GM12878 (cell line): ENCODE data around the gene PRDM16.

ENCODE experiments used
- CHD2 ChIP-seq: IDR thresholded peaks from 2 replicates; pipeline ENCODE4 v1.6.1; 2011; ENCODE audit warnings: low read depth, low read length, improper control_type of control experiment, borderline replicate concordance
- CHD4 ChIP-seq: fragments of 200-600 bp; sonication (generic); IDR thresholded peaks from 2 replicates; pipeline ENCODE4 v1.6.1; 2016; ENCODE audit warnings: mild to moderate bottlenecking
- CREB1 ChIP-seq: IDR thresholded peaks from 2 replicates; pipeline ENCODE4 v1.6.1; 2012; ENCODE audit warnings: low read depth, mild to moderate bottlenecking, inconsistent platforms
- EP300 ChIP-seq, 2 experiments: fragments of 150-350 bp in 1 of 2; IDR thresholded peaks; 2 replicates each; pipeline ENCODE4 v1.6.1; 2011 to 2012; ENCODE audit warnings: low read depth in 2 of 2, low read length in 2 of 2, borderline replicate concordance in 1 of 2, improper control_type of control experiment in 1 of 2, inconsistent platforms in 1 of 2; ENCODE audit not compliant: control insufficient read depth in 1 of 2
- GABPA ChIP-seq: IDR thresholded peaks from 2 replicates; pipeline ENCODE4 v1.6.1; 2014; ENCODE audit warnings: antibody characterized with exemption, low read depth, mild to moderate bottlenecking, inconsistent platforms
- HDGF ChIP-seq: fragments of 450-650 bp; IDR thresholded peaks from 2 replicates; pipeline ENCODE4 v1.6.1; 2016; ENCODE audit warnings: antibody characterized with exemption
- POLR2AphosphoS5 ChIP-seq: IDR thresholded peaks from 2 replicates; pipeline ENCODE4 v1.6.1; 2011; ENCODE audit warnings: mild to moderate bottlenecking, low read length, inconsistent platforms
- ZNF622 ChIP-seq: fragments of 450-650 bp; IDR thresholded peaks from 2 replicates; pipeline ENCODE4 v1.6.1; 2017; ENCODE audit warnings: mild to moderate bottlenecking, inconsistent platforms
- TF ChIP-seq, protein P1 (sequence below): IDR thresholded peaks from 2 replicates; pipeline ENCODE4 v1.6.1; 2012; ENCODE audit warnings: low read depth, low read length, improper control_type of control experiment
- TF ChIP-seq, protein P2 (sequence below), 3 experiments: IDR thresholded peaks in 2 of 3; conservative IDR thresholded peaks in 1 of 3; 2 replicates each; pipeline ENCODE4 v1.5.1; 2011; ENCODE audit warnings: low read depth in 3 of 3, low read length in 3 of 3, mild to moderate bottlenecking in 3 of 3, control low read depth in 2 of 3, moderate library complexity in 2 of 3, inconsistent platforms in 1 of 3, mixed read lengths in 1 of 3; ENCODE audit not compliant: control insufficient read depth in 2 of 3, insufficient read depth in 1 of 3; ENCODE audit errors: extremely low read depth in 1 of 3

DNA sequence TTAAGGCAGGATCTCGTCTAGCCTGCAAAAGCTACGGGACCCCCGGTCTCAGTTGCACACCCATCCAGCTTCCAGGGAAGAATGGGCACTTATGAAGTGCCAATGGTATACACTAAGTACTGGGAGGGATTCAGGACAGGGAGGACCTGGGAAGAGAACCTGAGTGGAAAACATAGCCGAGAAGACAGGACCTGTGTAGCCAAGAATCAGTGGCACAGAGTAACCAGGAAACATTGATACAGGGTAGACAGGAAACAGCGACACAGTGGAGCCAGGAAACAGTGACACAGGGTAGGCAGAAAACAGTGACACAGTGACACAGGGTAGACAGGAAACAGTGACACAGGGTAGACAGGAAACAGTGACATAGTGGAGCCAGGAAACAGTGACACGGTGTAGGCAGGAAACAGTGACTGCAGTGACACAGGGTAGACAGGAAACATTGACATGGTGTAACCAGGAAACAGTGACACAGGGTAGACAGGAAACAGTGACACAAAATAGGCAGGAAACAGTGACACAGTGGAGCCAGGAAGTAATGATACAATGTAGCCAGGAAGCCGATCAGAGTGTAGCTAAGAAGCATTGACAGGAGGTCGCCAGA, 247.4 kb downstream of the PRDM16 start:
- TF ChIP-seq ZNF622 (no peak), EP300 (IDR thresholded peaks at IDR 0.05; ENCODE audit: borderline replicate concordance in 1 of 2, control insufficient read depth in 1 of 2, low read depth in 2 of 2, low read length in 2 of 2) (no peak), POLR2AphosphoS5 (no peak), CHD2 (no peak), GABPA (no peak), CHD4 (no peak), CREB1 (no peak), HDGF (no peak)
- TF ChIP-seq, protein P1, sequence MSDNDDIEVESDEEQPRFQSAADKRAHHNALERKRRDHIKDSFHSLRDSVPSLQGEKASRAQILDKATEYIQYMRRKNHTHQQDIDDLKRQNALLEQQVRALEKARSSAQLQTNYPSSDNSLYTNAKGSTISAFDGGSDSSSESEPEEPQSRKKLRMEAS, result no peak
- TF ChIP-seq, protein P2, sequence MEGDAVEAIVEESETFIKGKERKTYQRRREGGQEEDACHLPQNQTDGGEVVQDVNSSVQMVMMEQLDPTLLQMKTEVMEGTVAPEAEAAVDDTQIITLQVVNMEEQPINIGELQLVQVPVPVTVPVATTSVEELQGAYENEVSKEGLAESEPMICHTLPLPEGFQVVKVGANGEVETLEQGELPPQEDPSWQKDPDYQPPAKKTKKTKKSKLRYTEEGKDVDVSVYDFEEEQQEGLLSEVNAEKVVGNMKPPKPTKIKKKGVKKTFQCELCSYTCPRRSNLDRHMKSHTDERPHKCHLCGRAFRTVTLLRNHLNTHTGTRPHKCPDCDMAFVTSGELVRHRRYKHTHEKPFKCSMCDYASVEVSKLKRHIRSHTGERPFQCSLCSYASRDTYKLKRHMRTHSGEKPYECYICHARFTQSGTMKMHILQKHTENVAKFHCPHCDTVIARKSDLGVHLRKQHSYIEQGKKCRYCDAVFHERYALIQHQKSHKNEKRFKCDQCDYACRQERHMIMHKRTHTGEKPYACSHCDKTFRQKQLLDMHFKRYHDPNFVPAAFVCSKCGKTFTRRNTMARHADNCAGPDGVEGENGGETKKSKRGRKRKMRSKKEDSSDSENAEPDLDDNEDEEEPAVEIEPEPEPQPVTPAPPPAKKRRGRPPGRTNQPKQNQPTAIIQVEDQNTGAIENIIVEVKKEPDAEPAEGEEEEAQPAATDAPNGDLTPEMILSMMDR (IDR thresholded peaks at IDR 0.05 in 2 of 3, conservative IDR thresholded peaks at IDR 0.05 in 1 of 3; ENCODE audit: control insufficient read depth in 2 of 3, extremely low read depth in 1 of 3, insufficient read depth in 1 of 3, low read depth in 3 of 3, low read length in 3 of 3), result no peak
